IPS-18c (cell line): ENCODE results near the gene NELFE.
"Not testable (repeated sequence)": the region's sequence is repeated elsewhere in the genome, so short reads cannot be mapped to it uniquely, and the experiment has no call there.

Source experiments
- H3K4me3 ChIP-seq: 2 replicates; pipeline ENCODE4 v1.7.0; 2013; ENCODE audit warnings: low read depth, mild to moderate bottlenecking, low read length, moderate library complexity; ENCODE audit not compliant: insufficient read depth
- H3K9me3 ChIP-seq: one replicate; pipeline ENCODE4 v1.6.1; 2013; ENCODE audit warnings: mild to moderate bottlenecking, low read length, moderate library complexity; ENCODE audit not compliant: control insufficient read depth, insufficient read depth

Gene NELFE

GRCh38 chr6:31958741-31959739 lies at the start of gene NELFE, which contains the start of gene SKIC2:
Gene NELFE (minus strand): TSS chr6:31958971. CDS start chr6:31958446, 525 bp downstream.
Gene SKIC2 (plus strand): TSS chr6:31959175. CDS start chr6:31959193, 18 bp downstream.
- Histone ChIP-seq H3K9me3 (no peaks in the 10 kb centered on the region), H3K4me3 (peak within 1 kb of the TSS; percentile 86)

- H3K4me3 ChIP-seq, H3K9me3 ChIP-seq: not testable (repeated sequence)
These were observed 49.3 kb upstream of the NELFE start for GRCh38 chr6:32008037-32008436.

- not testable (repeated sequence) for H3K9me3 ChIP-seq, H3K4me3 ChIP-seq
These were observed 48.3 kb upstream of the NELFE start for GRCh38 chr6:32007086-32007485.

- H3K9me3 ChIP-seq, H3K4me3 ChIP-seq: not testable (repeated sequence)
These were observed 47.3 kb upstream of the NELFE start for GRCh38 chr6:32005991-32006529.

- H3K4me3 ChIP-seq, H3K9me3 ChIP-seq: not testable (repeated sequence)
These were observed 46.7 kb upstream of the NELFE start for GRCh38 chr6:32005538-32005880.

- not testable (repeated sequence) for H3K4me3 ChIP-seq, H3K9me3 ChIP-seq
These were observed 46.2 kb upstream of the NELFE start for GRCh38 chr6:32004864-32005537.

- H3K4me3 ChIP-seq, H3K9me3 ChIP-seq: not testable (repeated sequence)
These were observed 45.6 kb upstream of the NELFE start for GRCh38 chr6:32004393-32004792.

GRCh38 chr6:32003301-32003700 lies 44.5 kb upstream of the NELFE start:
- H3K4me3 ChIP-seq, H3K9me3 ChIP-seq: not testable (repeated sequence)

GRCh38 chr6:32002546-32003268 lies 43.9 kb upstream of the NELFE start:
- not testable (repeated sequence) for H3K4me3 ChIP-seq, H3K9me3 ChIP-seq

- H3K4me3 ChIP-seq, H3K9me3 ChIP-seq: not testable (repeated sequence)
These were observed 37.6 kb upstream of the NELFE start for GRCh38 chr6:31996385-31996784.

- not testable (repeated sequence) for H3K4me3 ChIP-seq, H3K9me3 ChIP-seq
These were observed 35.6 kb upstream of the NELFE start for GRCh38 chr6:31994421-31994820.

- not testable (repeated sequence) for H3K9me3 ChIP-seq, H3K4me3 ChIP-seq
These were observed 30.6 kb upstream of the NELFE start for GRCh38 chr6:31989363-31989762.

- H3K4me3 ChIP-seq, H3K9me3 ChIP-seq: not testable (repeated sequence)
These were observed 23.0 kb upstream of the NELFE start, which contains the start of gene C4A for GRCh38 chr6:31981744-31982143. Gene C4A (plus strand): TSS chr6:31982057. CDS start chr6:31982108, 51 bp downstream.

GRCh38 chr6:31980998-31981397 lies 22.2 kb upstream of the NELFE start:
- not testable (repeated sequence) for H3K9me3 ChIP-seq, H3K4me3 ChIP-seq

GRCh38 chr6:31980195-31980876 lies 21.6 kb upstream of the NELFE start:
- not testable (repeated sequence) for H3K9me3 ChIP-seq, H3K4me3 ChIP-seq

- H3K4me3 ChIP-seq, result no peak overlapping the region
- H3K9me3 ChIP-seq, result no peaks in the 10 kb centered on the region
These were observed 20.6 kb upstream of the NELFE start for GRCh38 chr6:31979238-31979898.
